GM18861 (cell line): ENCODE data around the gene AFG3L2.

Experiments used
- ATAC-seq: cut with Tn5 transposase; IDR thresholded peaks from one replicate; pipeline ENCODE4 v1.9.1; 2021; ENCODE audit not compliant: unreplicated experiment

The AFG3L2 gene

GRCh38 chr18:12327510-12328178 is 49.4 kb downstream of the AFG3L2 start:
- ATAC-seq = no peak

DNA sequence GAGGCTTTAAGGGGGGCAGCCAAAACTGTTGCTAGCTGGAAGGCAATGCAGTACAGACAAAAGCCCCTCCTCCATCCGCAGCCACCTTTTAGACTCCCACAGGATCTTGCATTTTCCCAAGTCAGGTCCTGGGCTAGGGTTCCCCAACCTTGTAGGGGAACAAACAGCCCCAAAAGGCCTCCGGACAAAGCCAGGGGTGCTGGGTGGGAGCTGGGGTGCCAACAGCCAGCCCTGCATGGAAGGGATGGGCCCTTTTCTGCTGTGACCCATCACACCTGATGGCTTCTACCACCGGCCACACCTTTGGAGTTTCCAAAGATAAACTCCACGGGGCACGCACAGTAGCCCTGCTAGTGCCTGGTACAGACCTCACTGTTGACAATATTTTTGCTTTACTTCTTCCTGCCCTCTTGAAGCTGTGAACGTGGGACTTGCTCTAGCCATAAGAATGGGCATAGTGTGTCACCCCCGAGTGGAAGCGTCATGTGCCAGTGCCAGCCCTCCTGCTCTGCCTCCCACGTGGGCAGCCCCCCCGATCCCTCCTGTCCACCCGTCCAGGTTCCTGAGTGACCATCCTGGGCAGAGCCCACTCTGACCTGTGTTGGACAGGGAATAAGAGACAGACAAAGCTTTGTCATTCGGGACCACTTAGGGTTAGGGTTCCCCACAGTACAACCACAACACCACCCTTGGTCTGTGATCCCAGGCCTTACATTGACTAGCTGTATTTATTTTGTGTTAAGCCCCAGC is 50.1 kb downstream of the AFG3L2 start:
- ATAC-seq = no peak

DNA sequence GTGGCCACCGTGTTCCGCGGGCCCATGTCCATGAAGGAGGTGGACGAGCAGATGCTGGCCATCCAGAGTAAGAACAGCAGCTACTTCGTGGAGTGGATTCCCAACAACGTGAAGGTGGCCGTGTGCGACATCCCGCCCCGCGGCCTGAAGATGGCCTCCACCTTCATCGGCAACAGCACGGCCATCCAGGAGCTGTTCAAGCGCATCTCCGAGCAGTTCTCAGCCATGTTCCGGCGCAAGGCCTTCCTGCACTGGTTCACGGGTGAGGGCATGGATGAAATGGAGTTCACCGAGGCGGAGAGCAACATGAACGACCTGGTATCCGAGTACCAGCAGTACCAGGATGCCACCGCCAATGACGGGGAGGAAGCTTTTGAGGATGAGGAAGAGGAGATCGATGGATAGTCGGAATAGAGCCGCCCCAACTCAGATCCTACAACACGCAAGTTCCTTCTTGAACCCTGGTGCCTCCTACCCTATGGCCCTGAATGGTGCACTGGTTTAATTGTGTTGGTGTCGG is 51.2 kb downstream of the AFG3L2 start:
- no peak for ATAC-seq

DNA sequence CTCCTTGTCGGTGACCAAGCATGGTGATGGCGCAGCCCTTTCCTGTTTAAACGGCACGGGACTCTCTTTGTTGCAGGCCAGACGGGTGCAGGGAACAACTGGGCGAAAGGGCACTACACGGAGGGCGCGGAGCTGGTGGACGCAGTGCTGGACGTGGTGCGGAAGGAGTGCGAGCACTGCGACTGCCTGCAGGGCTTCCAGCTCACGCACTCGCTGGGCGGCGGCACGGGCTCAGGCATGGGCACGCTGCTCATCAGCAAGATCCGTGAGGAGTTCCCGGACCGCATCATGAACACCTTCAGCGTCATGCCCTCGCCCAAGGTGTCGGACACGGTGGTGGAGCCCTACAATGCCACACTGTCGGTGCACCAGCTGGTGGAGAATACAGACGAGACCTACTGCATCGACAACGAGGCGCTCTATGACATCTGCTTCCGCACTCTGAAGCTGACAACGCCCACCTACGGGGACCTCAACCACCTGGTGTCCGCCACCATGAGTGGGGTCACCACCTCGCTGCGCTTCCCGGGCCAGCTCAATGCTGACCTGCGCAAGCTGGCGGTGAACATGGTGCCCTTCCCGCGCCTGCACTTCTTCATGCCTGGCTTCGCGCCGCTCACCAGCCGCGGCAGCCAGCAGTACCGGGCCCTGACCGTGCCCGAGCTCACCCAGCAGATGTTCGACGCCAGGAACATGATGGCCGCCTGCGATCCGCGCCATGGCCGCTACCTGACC is 51.9 kb downstream of the AFG3L2 start:
- no peak for ATAC-seq

DNA sequence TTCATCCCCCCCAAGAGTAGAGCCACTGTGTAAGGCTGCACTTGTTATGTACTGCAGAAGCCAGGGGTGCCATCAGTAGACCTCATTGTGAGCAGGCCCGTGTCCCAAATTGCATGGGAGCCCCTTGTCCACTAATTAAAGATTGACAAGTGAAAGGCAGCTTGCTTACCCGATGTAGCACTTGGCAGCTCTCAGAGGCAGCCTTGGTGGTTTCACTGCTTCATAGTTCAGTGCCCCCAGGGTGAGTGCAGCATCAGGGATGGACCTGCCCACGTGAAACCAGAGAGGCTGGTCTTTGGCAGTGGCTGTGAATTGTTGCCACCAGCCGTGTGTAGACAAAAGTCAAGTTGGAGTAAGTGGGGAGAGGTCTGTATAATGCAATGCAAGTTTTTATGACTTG is 55.7 kb downstream of the AFG3L2 start:
- peak; percentile 75 for ATAC-seq

DNA sequence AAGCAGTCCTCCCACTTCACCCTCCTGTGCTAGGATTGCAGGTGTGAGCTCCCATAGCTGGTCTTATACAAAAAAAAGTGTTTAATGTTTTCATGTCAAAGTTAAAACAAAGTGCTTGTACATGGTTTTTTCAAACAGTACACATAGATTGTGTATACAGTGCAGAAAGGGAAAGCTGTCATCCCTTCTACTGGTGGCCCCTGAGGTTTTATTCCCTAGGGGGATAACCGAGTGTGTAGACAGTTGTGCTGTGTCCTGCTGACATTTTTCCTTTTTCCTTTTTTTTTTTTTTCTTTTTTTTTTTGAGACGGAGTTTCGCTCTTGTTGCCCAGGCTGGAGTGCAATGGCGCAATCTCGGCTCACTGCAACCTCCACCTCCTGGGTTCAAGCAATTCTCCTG is 58.2 kb downstream of the AFG3L2 start:
- no peak for ATAC-seq

- ATAC-seq = no peak
These were observed 58.7 kb downstream of the AFG3L2 start for GRCh38 chr18:12318334-12318697.

DNA sequence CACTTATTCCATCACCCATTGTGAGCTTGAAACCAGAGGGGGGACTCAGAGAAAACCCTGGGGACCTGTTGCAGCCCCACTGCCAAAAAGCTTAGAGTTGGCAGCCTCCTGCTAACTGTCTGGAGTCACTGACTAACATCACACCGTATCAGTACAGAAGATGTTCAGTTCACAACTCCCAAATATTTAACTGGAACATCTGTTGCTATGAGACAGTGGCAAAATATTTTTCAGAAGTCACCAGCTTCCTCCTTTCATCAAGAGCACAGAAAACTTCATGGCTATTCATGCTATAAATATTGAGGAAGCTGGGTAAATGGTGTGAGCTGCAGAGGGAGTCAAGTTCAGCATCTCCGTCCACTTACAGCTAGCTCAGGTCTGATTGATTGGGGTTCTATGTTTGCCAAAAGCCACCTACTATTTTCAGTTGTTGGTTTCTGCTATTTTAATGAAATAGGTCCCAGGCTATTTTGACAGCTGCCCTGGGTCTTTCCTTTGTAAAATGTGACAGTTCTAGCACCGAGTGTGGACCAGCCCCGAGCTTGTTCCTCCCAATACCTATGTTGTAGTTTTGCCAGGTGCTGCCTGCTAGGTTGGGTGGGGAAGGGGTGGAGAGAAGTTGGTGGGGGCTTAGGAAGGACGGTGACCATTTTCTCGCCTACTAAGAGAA is 59.2 kb downstream of the AFG3L2 start:
- no peak for ATAC-seq

- no peak for ATAC-seq
These were observed 61.1 kb downstream of the AFG3L2 start for GRCh38 chr18:12315911-12316310.

DNA sequence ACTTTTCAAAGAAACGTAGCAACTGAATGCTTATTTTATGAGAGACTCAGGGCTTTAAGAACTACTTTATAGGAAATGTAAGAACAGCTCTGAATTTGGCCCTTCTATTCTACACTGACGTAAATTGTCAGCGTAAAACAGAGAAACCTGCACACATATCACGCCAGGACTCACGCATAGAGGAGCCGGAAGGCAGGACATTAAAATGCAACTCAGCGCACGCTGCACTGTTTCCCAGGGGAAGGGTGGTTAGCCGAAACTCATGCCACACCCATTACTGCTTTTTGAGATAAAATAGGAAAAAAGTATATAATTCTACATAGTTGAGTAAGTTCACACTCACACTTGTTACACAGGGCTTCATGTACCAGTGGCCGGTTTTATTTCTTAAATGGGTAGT is 61.5 kb downstream of the AFG3L2 start:
- ATAC-seq = no peak

DNA sequence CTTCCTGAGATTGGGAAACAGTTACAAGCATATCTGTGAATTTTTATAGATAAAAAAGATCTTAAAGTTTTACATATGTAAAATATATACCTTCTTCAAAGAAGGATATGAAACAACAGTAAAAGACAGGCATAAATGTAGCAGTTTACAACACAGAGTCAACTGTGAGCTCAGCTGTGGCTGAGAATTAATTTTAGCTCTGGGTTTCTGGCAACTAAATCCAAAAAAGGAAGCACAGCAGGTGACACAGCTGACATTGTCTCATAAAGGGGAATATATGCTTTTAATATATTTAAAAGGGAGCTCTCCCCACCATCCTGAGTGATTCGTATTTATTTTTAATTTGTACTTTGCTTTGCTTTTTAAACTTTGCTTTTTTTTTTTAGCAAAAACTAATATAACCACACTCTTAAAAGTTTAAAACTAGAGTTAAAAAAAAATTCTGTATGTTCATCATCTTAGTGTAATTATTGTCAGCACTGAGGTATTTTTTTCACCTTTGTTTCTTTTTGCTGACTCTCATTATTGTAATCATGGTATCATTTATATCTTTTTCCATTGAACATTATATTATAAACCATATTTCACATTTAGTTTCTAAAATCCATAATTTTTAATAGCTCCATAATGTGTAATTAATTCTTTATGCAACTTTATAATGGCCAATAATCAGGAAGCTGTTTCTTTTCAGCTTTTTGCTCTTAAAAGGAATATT is 62.3 kb downstream of the AFG3L2 start:
- ATAC-seq = peak; percentile 40

- no peak for ATAC-seq
These were observed 63.3 kb downstream of the AFG3L2 start for GRCh38 chr18:12313530-12314245.

- no peak for ATAC-seq
These were observed 64.1 kb downstream of the AFG3L2 start for GRCh38 chr18:12312976-12313375.

GRCh38 chr18:12310762-12311161 is 66.3 kb downstream of the AFG3L2 start:
- no peak for ATAC-seq

- ATAC-seq = no peak
These were observed 67.3 kb downstream of the AFG3L2 start for GRCh38 chr18:12309683-12310198.

DNA sequence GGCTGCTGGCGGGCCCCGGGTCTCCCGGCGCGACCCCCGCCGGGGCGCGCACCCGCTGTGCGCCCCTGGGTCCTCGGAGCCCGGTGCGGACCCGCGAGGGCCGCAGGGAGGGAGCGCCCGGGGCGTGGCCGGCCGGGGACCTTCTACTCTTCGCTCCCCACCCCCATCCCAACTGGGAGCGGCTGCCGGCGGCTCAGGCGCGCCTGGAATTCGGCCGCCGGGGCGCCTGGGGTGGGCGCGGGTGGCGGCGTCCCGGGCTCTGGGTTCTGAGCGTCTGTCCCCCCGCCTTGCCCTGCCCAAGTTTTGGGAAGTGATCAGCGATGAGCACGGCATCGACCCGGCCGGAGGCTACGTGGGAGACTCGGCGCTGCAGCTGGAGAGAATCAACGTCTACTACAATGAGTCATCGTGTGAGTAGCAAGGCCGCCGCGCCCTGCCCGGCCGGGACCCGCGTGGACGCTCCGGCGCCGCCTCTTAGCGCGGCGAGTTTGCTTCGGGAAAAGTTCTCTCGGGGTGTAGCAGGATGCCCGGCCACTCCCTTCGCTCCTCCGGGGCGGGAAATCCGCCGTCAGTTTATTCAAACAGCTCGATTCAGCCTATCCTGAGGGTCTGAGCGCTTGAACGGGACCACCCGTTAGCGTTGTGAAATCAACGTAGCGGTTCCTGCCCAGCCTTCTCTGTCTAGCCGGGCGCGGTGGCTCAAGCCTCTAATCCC is 68.5 kb downstream of the AFG3L2 start:
- peak; percentile 32 for ATAC-seq

DNA sequence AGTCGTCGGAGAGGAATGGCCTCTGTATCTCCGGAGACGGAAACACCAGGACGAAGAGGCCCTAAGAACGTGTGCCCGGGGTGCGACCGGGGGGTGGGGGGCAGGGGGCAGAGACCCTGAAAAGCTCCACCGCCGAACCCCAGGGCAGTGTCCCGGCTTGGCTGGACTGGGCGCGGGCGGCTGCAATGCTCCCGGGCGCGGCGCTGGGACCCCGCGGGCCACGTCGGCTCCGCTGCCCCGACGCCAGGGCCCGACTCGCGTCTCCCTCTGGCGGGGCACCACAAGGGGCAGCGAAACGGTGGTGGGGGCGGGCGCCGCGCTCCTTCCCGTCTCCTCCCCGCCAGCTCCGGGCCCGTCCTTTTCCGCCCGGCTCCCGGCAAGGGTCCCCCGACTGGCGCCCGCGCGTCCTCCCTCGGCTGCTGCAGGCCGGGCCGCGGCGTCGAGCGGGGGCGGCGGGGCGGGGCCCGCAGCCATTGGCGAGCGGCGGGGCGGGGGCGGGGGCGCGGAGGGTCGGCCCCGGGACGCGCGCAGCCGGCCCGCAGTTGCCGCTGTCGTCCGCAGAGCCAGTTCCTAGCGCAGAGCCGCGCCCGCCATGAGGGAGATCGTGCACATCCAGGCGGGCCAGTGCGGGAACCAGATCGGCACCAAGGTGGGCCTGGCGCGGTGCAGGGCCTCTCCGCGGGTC is 69.2 kb downstream of the AFG3L2 start, which contains the start of gene TUBB6:
TSS of gene TUBB6 (plus strand) at position 541 of the 685 bp plus-strand sequence. CDS start at position 593, 52 bp downstream.
- peak; percentile 40 for ATAC-seq
